GM12873 (cell line): ENCODE measurements around the gene KRT71.
A peak's percentile ranks its signal among the peaks of the same experiment; 100 is the strongest.

Experiments
- TF ChIP-seq, protein P1 (sequence below): IDR thresholded peaks from 2 replicates; pipeline ENCODE4 v1.5.1; 2012; ENCODE audit warnings: low read depth, mild to moderate bottlenecking, moderate library complexity, low read length, control low read depth; ENCODE audit not compliant: insufficient read depth; ENCODE audit errors: missing control alignments

KRT71 gene

GRCh38 chr12:52573743-52574142, 20.8 kb upstream of the KRT71 start, which contains the start of gene KRT74:
KRT74 (minus strand) TSS chr12:52573843; CDS start chr12:52573777, 66 bp downstream.
- TF ChIP-seq, protein P1, sequence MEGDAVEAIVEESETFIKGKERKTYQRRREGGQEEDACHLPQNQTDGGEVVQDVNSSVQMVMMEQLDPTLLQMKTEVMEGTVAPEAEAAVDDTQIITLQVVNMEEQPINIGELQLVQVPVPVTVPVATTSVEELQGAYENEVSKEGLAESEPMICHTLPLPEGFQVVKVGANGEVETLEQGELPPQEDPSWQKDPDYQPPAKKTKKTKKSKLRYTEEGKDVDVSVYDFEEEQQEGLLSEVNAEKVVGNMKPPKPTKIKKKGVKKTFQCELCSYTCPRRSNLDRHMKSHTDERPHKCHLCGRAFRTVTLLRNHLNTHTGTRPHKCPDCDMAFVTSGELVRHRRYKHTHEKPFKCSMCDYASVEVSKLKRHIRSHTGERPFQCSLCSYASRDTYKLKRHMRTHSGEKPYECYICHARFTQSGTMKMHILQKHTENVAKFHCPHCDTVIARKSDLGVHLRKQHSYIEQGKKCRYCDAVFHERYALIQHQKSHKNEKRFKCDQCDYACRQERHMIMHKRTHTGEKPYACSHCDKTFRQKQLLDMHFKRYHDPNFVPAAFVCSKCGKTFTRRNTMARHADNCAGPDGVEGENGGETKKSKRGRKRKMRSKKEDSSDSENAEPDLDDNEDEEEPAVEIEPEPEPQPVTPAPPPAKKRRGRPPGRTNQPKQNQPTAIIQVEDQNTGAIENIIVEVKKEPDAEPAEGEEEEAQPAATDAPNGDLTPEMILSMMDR = no peak

DNA sequence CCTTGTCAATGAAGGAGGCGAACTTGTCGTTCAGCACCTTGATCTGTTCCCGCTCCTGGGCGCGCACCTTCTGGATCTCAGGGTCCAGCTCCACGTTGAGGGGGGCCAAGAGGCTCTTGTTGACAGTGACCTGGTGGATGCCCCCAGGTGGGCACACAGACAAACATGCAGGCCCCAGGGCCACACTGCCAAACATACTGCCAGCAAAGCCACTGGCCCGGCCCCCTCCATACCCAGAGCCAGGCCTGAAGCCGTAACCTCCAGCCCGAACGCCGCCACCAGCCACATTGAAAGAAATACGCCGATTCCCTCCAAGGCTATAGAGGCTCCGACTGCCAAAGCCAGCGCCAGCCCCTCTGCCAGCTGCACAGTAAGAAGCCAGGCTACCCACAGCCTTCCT, 20.4 kb upstream of the KRT71 start:
- TF ChIP-seq, protein P1 = no peak

- TF ChIP-seq, protein P1 = no peak
These were observed 17.6 kb upstream of the KRT71 start for GRCh38 chr12:52570511-52570910.

- TF ChIP-seq, protein P1 = no peak
These were observed 15.2 kb upstream of the KRT71 start for GRCh38 chr12:52568111-52568510.

- TF ChIP-seq, protein P1 = no peak
These were observed 13.9 kb upstream of the KRT71 start for GRCh38 chr12:52566847-52567291.

GRCh38 chr12:52564582-52564981, 11.6 kb upstream of the KRT71 start:
- TF ChIP-seq, protein P1 = no peak

DNA sequence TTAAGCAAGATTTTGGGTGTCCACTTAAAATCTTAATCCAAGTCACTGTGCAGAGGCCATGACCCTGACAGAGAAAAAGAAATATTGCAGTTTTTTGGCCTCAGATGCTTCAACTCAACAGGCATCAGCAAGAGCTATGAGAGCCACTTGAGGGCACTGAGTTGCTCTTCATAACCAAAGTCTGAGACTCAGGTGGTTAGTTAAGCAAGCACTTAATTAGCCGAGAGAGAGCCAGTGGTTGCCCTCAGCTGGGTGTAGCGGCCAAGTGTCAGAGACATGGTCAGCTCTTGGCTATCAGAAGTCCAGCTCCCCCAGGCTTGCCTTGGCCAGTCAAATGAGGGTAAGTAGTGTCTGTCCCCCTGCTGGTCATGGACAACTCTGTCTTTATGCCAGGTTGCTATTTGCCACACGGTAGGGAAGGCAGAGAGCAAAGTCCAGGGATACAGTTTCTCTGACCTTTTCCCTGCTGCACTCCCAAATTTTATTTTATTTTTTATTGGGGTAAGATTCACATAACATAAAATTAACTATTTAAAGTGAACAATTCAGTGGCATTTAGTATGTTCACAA, 9.0 kb upstream of the KRT71 start:
- TF ChIP-seq, protein P1 = peak; percentile 35
